Skeletal muscle cell (primary cell): Measurements from ENCODE around the gene ZNF10.

Experiments
- DNase-seq: peaks from one replicate; pipeline ENCODE4 v3.0.0-alpha.2; 2010; ENCODE audit warnings: low read depth
- H3K4me3 ChIP-seq: 2 replicates; pipeline ENCODE4 v1.5.1; 2011; ENCODE audit warnings: low read depth, mild to moderate bottlenecking, control low read depth, low read length, moderate library complexity

Gene ZNF10

GRCh38 chr12:133130038-133130807 is at the start of gene ZNF10, which contains the start of gene ZNF891:
Gene ZNF10, plus strand, starts transcription at chr12:133130627. Its CDS starts 13,866 bp downstream, at chr12:133144493.
Gene ZNF891, minus strand, starts transcription at chr12:133130274. Its CDS starts 8,356 bp downstream, at chr12:133121918.
- DNase-seq = peak; percentile 92
- H3K4me3 ChIP-seq = peak within 1 kb of the TSS; percentile 90

DNA sequence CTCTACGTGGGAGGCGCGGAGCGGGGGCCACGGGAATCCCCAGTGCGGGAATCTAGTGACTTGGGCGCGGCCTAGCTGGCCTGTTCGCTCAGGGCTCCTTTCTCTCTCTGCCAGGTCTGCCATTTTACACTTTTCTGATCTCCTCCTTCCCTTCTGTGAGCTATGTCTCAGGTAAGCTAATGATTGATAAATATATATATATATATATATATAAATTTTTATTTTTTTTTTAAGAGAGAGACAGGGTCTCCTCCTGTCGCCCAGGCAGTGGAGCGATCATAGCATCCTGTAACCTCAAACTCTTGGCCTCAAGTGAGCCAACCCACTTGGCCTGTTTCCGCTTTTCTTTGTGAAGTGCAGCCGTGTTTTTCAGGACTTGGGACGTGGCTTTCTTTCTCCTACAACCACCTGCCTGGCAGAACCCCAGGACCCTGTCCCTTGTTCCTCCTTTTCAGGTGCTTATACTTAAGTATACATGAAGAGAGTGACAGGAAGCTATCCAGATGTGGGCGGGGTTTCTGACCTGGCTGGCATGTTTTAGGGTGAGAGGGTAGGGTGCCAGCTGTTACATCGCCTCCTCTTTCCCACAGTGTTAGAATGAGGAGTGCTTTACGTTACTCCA is 49.2 kb upstream of the ZNF10 start:
- peak overlapping the region; percentile 75 for H3K4me3 ChIP-seq
- DNase-seq = no peak

- no peak for DNase-seq
- H3K4me3 ChIP-seq = no peak overlapping the region
These were observed 47.1 kb upstream of the ZNF10 start for GRCh38 chr12:133083345-133083744.

DNA sequence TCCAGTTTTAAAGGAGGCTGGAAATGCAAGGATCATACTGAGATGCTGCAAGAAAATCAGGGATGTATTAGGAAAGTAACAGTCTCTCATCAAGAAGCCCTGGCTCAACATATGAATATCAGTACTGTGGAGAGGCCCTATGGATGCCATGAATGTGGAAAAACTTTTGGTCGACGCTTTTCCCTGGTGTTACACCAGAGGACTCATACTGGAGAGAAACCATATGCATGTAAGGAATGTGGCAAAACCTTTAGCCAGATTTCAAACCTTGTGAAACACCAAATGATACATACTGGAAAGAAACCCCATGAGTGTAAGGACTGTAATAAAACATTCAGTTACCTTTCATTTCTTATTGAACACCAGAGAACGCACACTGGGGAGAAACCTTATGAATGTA is 24.8 kb upstream of the ZNF10 start:
- DNase-seq = no peak
- no peak overlapping the region for H3K4me3 ChIP-seq

DNA sequence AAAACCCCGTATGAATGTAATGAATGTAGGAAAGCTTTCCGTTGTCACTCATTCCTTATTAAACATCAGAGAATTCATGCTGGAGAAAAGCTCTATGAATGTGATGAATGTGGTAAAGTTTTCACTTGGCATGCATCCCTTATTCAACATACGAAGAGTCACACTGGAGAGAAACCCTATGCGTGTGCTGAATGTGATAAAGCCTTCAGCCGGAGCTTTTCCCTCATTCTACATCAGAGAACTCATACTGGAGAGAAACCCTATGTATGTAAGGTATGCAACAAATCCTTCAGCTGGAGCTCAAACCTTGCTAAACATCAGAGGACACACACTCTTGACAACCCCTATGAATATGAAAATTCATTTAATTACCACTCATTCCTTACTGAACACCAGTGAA is 24.2 kb upstream of the ZNF10 start:
- H3K4me3 ChIP-seq = no peak overlapping the region
- DNase-seq = no peak

GRCh38 chr12:133107121-133107520 is 23.3 kb upstream of the ZNF10 start:
- no peak overlapping the region for H3K4me3 ChIP-seq
- no peak for DNase-seq

- H3K4me3 ChIP-seq = no peak overlapping the region
- DNase-seq = no peak
These were observed 22.3 kb upstream of the ZNF10 start for GRCh38 chr12:133108150-133108549.

DNA sequence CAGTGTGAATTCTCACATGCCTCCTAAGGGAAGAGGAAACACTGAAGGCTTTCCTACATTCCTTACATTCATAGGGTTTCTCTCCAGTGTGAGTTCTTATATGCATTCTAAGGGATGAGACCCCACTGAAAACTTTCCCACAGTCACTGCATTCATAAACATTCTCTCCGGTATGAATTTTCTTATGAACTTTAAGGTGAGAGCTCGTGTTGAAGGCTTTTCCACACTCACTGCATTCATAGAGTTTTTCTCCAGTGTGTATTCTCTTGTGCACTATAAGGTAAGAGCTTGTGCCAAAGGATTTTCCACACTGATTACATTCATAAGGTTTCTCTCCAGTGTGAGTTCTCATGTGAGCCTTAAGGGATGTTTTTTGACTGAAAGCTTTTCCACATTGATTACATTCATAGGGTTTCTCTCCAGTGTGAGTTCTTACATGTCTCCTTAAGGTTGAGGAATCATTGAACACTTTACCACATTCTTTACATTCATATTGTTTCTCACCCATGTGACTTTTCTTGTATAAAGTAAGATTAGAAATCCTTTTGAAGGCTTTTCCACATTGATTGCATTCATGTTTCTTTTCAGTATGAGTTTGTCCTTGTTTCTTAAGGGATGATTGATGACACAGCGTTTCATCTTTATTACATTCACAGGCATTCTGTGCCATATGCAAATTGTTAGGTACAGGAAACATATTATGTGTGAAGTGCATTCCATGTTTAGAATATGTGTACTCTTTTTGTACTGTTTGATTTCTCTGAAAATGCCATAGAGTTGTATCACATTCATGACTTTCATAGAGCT is 9.8 kb upstream of the ZNF10 start:
- no peak overlapping the region for H3K4me3 ChIP-seq
- no peak for DNase-seq

DNA sequence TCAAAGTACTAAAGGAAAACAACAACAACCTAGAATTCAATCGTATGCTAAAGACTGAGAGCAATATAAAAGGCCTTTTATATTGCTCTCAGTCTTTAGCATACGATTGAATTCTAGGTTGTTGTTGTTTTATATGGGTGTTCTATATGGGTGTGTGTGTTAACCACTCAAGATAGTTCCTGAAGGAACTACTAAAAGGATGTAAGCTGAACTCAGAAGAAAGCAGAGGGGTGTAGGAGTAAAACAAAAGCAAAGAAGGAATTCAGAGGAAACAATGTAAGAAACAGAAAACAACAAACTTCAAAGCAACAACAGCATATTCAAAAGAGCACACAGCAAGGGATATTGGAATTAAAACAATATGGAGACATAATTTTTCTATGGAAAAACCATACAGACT is 5.8 kb upstream of the ZNF10 start:
- no peak overlapping the region for H3K4me3 ChIP-seq
- DNase-seq = no peak

DNA sequence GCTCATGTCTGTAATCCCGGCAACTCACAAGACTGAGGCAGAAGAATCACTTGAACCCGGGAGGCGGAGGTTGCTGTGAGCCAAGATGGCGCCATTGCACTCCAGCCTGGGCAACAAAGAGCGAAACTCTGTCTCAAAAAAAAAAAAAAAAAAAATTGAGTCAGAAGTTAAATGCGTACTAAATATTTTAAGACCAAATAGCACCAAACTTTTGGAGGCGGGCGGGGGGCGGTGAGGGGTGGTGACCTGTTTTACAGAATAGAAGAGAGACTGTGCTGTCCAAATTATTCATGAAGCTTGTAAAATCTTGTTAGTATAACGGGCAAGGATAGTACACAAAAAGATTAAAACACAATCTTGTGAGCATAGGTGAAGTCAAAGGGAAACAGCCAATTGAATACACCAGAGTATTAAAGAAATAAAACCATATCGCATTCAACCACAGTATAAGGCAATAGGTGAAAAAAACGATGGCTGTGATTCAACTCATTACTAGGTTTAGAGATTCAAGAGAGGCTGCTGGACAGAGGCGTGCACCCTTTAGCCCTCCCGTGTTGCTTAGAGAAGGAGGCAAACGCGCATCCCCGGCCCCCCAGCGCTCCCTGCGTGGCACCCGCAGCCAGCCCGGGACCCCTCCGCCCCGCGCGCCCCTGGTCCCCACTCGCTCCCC is 924 bp upstream of the ZNF10 start:
- no peak for DNase-seq
- H3K4me3 ChIP-seq = peak overlapping the region; percentile 90

DNA sequence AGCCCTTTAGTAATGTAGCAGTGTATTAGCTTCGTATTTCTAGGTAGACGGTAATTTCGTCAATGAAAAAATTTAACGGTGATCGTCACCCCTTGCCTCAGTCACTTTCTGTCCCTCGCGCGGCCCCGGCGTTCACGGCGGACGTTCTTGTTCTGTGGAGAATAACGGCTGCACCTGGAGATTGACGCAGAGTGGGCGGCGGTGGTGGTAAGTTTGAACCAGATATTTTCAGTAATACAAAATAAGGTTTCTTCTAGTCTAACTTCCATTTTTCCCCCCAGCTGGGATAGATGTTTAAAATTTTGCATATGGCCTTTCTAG is 341 bp downstream of the ZNF10 start:
- no peak for DNase-seq
- peak overlapping the region; percentile 90 for H3K4me3 ChIP-seq

- no peak overlapping the region for H3K4me3 ChIP-seq
- no peak for DNase-seq
These were observed 5.3 kb downstream of the ZNF10 start for GRCh38 chr12:133135747-133136146.

DNA sequence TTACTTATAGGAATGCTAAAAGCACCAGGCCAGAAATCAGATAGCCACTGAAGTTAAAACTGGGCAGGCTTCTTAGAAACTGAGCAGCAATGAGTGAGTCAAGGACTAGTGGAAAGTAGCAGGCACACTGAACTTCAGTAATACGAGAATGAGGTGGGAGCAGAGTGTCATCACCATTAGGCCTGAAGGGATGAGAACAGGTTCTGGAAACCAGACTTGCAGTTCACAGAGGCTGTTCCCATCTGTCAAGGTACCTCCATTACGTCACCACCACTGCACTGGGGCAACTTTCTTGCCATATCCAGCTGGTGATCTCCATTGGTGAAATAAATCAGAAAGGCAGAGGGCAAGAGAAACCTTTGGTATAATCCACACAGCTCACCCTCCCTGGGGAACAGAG is 15.6 kb downstream of the ZNF10 start:
- no peak for DNase-seq
- H3K4me3 ChIP-seq = no peak overlapping the region

GRCh38 chr12:133156125-133156690 is 25.8 kb downstream of the ZNF10 start:
- no peak for DNase-seq
- no peak overlapping the region for H3K4me3 ChIP-seq

DNA sequence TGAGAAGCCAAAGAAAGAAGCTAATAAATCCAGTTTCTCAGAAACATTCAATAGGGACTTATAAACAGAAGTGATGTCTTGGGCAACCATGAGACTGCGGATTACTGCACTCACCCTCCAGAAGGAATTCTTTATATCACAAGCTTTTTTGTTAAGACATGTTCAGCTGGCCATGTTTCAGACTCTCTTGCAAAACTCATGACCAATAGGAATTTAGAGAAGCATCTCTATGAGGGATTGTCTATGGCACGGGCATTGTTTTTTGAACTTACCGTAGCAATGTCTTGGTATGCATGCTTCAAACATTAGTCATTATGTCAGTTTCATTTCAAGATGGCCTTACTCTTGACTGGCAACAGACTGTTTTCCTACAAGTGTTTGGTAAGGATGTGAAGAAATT is 35.3 kb downstream of the ZNF10 start:
- DNase-seq = no peak
- no peak overlapping the region for H3K4me3 ChIP-seq

- DNase-seq = no peak
- no peak overlapping the region for H3K4me3 ChIP-seq
These were observed 42.1 kb downstream of the ZNF10 start for GRCh38 chr12:133172491-133172890.

DNA sequence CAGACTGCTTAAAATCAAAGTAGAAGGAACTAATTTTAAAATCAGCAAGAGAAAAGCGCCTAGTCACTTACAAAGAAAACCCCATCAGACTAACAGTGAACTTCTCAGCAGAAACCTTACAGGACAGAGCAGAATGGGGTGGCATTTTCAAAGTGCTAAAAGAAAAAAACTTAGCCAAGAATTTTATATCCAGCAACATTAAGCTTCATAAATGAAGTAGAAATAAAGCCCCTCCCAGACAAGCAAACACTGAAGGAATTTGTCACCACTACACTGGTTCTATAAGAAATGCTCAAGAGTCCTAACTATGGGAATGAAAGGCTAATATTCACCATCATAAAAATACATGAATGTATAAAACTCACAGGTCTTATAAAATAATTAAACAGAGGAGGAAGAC is 44.5 kb downstream of the ZNF10 start:
- DNase-seq = no peak

DNA sequence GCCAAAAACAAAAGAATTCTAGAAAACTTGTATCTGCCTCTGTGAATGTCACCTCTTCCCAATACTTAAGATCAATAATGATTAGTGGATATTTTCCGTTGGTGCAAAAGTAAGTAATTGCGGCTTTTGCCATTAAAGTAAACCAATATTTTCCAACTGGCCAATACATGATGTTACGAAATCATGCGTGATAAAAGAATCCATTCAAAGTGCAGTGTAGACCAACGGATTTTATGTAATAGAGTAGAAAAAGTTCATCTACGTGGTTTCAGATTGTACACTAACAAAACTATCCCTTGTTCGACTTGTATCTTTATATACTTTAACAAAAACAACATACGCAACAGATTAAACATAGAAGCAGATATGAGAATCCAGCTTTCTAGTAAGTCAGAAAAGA is 50.2 kb downstream of the ZNF10 start:
- no peak for DNase-seq
- no peak overlapping the region for H3K4me3 ChIP-seq

More for the DNA sequence above, 44.5 kb downstream of the ZNF10 start:
- no peak overlapping the region for H3K4me3 ChIP-seq

DNA sequence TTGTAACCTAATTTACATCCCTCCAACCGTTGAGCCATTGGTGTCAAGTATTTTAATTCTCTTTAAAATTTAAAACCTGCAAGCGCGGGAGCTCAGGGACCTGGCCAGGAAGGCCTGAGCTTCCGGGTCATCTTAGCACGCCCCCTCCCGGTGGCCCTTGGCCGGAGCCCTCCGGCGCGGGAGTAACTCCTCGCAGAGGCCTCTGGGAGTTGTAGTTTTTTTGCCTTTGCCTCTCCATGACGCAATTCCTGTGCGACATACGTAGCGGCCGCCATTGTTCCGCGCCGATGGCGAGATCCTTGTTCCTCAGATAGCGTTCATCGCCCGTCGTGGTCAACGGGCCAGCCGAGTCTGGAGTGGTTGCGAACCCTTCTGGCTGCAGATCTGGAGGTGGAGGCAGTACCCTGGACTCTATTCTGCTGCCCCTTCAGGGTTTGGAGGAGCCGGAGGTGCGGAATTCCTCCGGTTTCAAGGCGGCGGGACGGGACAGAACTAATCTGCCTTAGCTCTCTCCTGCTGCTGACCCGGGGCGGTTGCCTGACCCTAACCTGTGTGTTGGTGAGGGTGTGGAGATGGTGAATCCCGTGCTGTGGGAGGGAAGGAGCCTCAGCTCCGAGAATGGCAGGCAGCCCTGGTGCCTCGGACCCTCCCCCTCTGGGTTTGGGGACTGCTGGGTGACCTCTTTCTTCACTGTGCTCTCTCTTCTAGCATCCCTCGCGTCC is 51.0 kb downstream of the ZNF10 start, which contains the start of gene ZNF268:
Gene ZNF268, plus strand, starts transcription at position 258 of the 722 bp plus-strand sequence. CDS start 503 bp downstream, outside the sequence.
- peak; percentile 66 for DNase-seq
- peak within 1 kb of the TSS; percentile 66 for H3K4me3 ChIP-seq
